Measurements from ENCODE around the gene GATAD2B. TPM values are rescaled to one million over a fixed set of nuclear protein-coding genes. Genes with fewer than 3 reads are reported as not detected.

The GATAD2B gene
- total and polyA plus RNA-seq, 7 donors, result 1.8 to 37.4 (median 16.4) TPM

DNA sequence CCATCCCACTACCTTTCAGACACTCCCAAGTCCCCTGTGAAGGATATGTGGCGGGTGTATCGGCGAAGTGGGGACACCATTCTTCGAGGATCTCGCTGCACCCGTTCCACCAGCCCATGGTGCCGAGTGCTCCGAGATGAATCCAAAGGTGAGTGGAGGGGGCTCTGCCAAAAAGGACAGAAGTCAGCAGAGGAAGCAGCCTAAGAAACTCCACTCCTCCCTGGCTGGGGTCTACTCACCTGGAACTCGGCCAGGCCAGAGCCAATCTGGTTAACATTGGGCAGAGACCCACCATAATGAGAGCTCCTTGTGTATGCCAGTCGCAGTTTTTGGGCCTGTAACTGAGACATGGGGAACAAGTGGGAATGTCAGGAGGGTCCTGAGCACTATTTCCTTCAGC is 32.1 kb upstream of the GATAD2B start:
- H3K4me3 ChIP-seq, result no peak overlapping the region
- intact Hi-C loops (cut with DNase I), result loop anchor here (5.0 kb wide), 1 partner anchor 33 kb away; the partner anchor contains the start of gene GATAD2B
- peaks cover 0 to 36% (median 33%) of the 10 kb centered on the region in 4 donors for H3K4me1 ChIP-seq
- DNase-seq, result no peak
- no peak for TF ChIP-seq POLR2AphosphoS5 (IDR thresholded peaks at IDR 0.05)
- TF ChIP-seq, protein P1, sequence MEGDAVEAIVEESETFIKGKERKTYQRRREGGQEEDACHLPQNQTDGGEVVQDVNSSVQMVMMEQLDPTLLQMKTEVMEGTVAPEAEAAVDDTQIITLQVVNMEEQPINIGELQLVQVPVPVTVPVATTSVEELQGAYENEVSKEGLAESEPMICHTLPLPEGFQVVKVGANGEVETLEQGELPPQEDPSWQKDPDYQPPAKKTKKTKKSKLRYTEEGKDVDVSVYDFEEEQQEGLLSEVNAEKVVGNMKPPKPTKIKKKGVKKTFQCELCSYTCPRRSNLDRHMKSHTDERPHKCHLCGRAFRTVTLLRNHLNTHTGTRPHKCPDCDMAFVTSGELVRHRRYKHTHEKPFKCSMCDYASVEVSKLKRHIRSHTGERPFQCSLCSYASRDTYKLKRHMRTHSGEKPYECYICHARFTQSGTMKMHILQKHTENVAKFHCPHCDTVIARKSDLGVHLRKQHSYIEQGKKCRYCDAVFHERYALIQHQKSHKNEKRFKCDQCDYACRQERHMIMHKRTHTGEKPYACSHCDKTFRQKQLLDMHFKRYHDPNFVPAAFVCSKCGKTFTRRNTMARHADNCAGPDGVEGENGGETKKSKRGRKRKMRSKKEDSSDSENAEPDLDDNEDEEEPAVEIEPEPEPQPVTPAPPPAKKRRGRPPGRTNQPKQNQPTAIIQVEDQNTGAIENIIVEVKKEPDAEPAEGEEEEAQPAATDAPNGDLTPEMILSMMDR (IDR thresholded peaks at IDR 0.05), result no peak
- H3K27me3 ChIP-seq, result no peaks in the 10 kb centered on the region
- peaks cover 31 to 54% (median 36%) of the 10 kb centered on the region in 4 donors for H3K36me3 ChIP-seq
- H3K9me3 ChIP-seq, result no peaks in the 10 kb centered on the region
- 96 to 97% methylated on average over 10 of the region's 10 CpGs for WGBS, 2 donors
- H3K27ac ChIP-seq, result no peak overlapping the region

DNA sequence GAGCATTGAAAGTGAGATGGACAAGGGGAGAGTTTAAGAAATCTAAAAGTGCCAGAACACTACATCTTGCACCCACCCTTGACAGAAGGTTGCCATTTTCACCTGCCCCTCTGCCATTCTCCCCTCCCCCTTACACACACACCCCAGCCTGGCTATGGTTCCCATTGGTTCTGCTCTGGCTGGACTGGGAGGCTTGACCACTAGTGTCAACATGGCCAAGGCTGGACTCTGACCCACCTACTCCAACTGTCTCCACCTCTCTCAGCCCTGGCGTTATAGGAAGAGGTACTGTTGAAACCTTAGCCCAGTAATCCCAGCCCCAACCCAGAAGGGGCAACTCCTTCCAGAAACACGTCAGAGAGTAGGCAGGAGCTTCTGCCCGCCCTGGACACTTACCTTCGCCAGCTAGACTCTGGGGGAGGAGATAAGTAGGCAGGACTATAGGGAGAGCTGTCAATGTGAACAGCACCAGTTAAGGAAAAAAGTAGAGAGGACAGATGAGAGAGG is 31.1 kb upstream of the GATAD2B start:
- peaks cover 31 to 59% (median 43%) of the 10 kb centered on the region in 4 donors for H3K36me3 ChIP-seq
- WGBS, 2 donors, result 80 to 89% methylated on average over 4 of the region's 4 CpGs
- peaks cover 0 to 27% (median 25%) of the 10 kb centered on the region in 4 donors for H3K4me1 ChIP-seq
- H3K9me3 ChIP-seq, result no peaks in the 10 kb centered on the region
- no peak overlapping the region for H3K27ac ChIP-seq
- TF ChIP-seq POLR2AphosphoS5 (IDR thresholded peaks at IDR 0.05) (no peak), EP300 (IDR thresholded peaks at IDR 0.05) (no peak), POLR2A (IDR thresholded peaks at IDR 0.05) (no peak)
- TF ChIP-seq, protein P1 (IDR thresholded peaks at IDR 0.05), result no peak
- no peaks in the 10 kb centered on the region for H3K27me3 ChIP-seq
- intact Hi-C loops (cut with DNase I), result no loop called here
- H3K4me3 ChIP-seq, result no peak overlapping the region
- no peak for DNase-seq

DNA sequence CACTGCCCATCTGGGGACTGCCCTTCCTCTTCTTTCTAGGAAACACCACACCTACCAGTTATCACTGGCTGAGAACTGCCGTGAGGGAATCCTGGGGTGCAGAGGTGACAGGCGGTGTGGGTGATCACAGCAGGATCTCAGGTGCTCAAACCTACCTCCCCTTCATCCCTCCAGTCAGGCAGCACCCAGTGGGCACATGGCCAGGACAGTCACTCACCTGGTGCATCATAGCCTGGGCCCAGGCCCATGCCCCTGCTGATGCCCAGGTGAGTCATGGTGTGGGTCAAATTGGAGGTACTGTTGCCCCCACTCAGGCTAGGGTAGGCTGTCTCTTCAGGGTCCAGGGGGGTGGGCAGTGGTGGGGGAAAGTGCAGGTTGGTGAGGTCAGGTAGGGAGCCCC is 29.0 kb upstream of the GATAD2B start:
- 92 to 96% methylated on average over 2 of the region's 2 CpGs for WGBS, 2 donors
- Histone ChIP-seq H3K9me3 (no peaks in the 10 kb centered on the region), H3K36me3 (peaks cover 31 to 74% (median 56%) of the 10 kb centered on the region in 4 donors), H3K27ac (no peak overlapping the region), H3K4me3 (no peak overlapping the region), H3K27me3 (no peaks in the 10 kb centered on the region), H3K4me1 (peaks cover 0 to 20% (median 15%) of the 10 kb centered on the region in 4 donors)
- intact Hi-C loops (cut with DNase I), result no loop called here
- DNase-seq, result no peak
- TF ChIP-seq EP300 (IDR thresholded peaks at IDR 0.05) (no peak), POLR2AphosphoS5 (IDR thresholded peaks at IDR 0.05) (no peak), POLR2A (IDR thresholded peaks at IDR 0.05) (no peak)
- TF ChIP-seq, protein P1 (IDR thresholded peaks at IDR 0.05), result no peak

DNA sequence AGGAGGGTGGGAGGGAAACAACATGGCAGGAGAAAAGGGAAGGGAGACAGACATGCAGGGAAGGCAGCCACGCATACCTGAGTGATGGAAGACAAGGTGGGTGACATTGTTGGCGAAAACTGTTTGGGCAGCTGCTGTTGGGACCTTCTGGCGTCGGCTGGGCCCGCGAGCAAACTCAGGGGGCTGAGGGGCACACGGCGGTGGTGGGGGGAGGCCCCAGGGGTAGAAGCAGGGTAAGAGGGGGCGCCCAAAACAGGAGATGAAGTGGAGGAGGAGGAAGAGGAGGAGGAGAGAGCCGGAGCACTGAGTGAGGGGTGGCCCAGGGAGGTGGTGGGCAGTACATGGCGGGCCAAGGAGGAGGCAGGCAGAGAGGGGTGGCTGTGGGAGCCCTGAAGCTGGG is 28.4 kb upstream of the GATAD2B start:
- intact Hi-C loops (cut with DNase I), result no loop called here
- Histone ChIP-seq H3K9me3 (no peaks in the 10 kb centered on the region), H3K4me1 (peaks cover 0 to 16% (median 10%) of the 10 kb centered on the region in 4 donors), H3K36me3 (peaks cover 31 to 74% (median 56%) of the 10 kb centered on the region in 4 donors), H3K27ac (no peak overlapping the region), H3K27me3 (no peaks in the 10 kb centered on the region), H3K4me3 (no peak overlapping the region)
- TF ChIP-seq, protein P1 (IDR thresholded peaks at IDR 0.05), result no peak
- TF ChIP-seq EP300 (IDR thresholded peaks at IDR 0.05) (no peak), POLR2A (IDR thresholded peaks at IDR 0.05) (no peak), POLR2AphosphoS5 (IDR thresholded peaks at IDR 0.05) (no peak)
- DNase-seq, result no peak
- WGBS, 2 donors, result 94 to 95% methylated on average over 11 of the region's 11 CpGs
